Measurements from ENCODE around the gene HOXD10.

Gene HOXD10

GRCh38 chr2:176154576-176155252 lies 38.1 kb downstream of the HOXD10 start:
- TF ChIP-seq CTCF (IDR thresholded peaks at IDR 0.05; ENCODE audit: low read depth, low read length) = no peak
- DNase-seq (ENCODE audit: low read depth in 2 of 2) = no peak
- no peak overlapping the region for H3K4me3 ChIP-seq (replicated peaks in 1 of 2; ENCODE audit: low read depth in 2 of 2, low read length in 2 of 2)

- H3K4me3 ChIP-seq (replicated peaks in 1 of 2; ENCODE audit: low read depth in 2 of 2, low read length in 2 of 2) = no peak overlapping the region
- DNase-seq (ENCODE audit: low read depth in 2 of 2) = no peak
- TF ChIP-seq CTCF (IDR thresholded peaks at IDR 0.05; ENCODE audit: low read depth, low read length) = no peak
These were observed 38.9 kb downstream of the HOXD10 start for GRCh38 chr2:176155356-176156044.

- no peak overlapping the region for H3K4me3 ChIP-seq (replicated peaks in 1 of 2; ENCODE audit: low read depth in 2 of 2, low read length in 2 of 2)
- no peak for DNase-seq (ENCODE audit: low read depth in 2 of 2)
- no peak for TF ChIP-seq CTCF (IDR thresholded peaks at IDR 0.05; ENCODE audit: low read depth, low read length)
These were observed 39.8 kb downstream of the HOXD10 start for GRCh38 chr2:176156301-176156806.

- no peak for DNase-seq (ENCODE audit: low read depth in 2 of 2)
- TF ChIP-seq CTCF (IDR thresholded peaks at IDR 0.05; ENCODE audit: low read depth, low read length) = no peak
- H3K4me3 ChIP-seq (replicated peaks in 1 of 2; ENCODE audit: low read depth in 2 of 2, low read length in 2 of 2) = no peak within 1 kb of the TSS
These were observed 40.4 kb downstream of the HOXD10 start, which contains the start of gene HOXD3 for GRCh38 chr2:176156807-176157498. HOXD3 (plus strand) TSS chr2:176157307; CDS start chr2:176169115, 11,808 bp downstream.

GRCh38 chr2:176157499-176158185 lies 41.1 kb downstream of the HOXD10 start:
- no peak overlapping the region for H3K4me3 ChIP-seq (replicated peaks in 1 of 2; ENCODE audit: low read depth in 2 of 2, low read length in 2 of 2)
- DNase-seq (ENCODE audit: low read depth in 2 of 2) = no peak
- TF ChIP-seq CTCF (IDR thresholded peaks at IDR 0.05; ENCODE audit: low read depth, low read length) = no peak

GRCh38 chr2:176158186-176158591 lies 41.6 kb downstream of the HOXD10 start:
- DNase-seq (ENCODE audit: low read depth in 2 of 2) = no peak
- H3K4me3 ChIP-seq (replicated peaks in 1 of 2; ENCODE audit: low read depth in 2 of 2, low read length in 2 of 2) = no peak overlapping the region
- TF ChIP-seq CTCF (IDR thresholded peaks at IDR 0.05; ENCODE audit: low read depth, low read length) = no peak
